Brain pericyte (primary cell): ENCODE measurements around the gene GRIN3A.
"Not testable (repeated sequence)": the region's sequence is repeated elsewhere in the genome, so short reads cannot be mapped to it uniquely, and the experiment has no call there.

Experiments
- DNase-seq: peaks from one replicate; pipeline ENCODE4 v3.0.0-alpha.2; 2012; ENCODE audit warnings: low read depth, low spot score

The GRIN3A gene

GRCh38 chr9:101634741-101635409 lies 103.6 kb downstream of the GRIN3A start:
- DNase-seq, result no peak

DNA sequence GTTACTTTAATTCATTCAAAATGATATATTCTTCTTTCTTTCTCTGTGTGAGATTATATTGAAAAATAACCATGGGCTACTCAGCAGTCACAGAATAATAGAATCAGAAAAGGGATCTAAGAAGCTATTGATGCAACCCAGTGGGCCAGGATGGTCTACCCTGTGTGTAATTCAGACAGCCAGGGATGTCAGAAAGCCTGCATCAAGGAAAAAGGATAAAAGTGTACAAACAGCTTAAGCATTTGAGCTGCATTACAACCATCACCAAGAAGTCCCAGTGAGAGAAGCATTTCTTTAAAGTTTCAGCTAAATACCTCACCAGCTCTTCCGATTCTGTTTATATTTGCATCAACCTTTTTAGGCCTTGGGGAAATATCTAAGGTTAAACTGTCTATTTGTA lies 105.8 kb downstream of the GRIN3A start:
- no peak for DNase-seq

DNA sequence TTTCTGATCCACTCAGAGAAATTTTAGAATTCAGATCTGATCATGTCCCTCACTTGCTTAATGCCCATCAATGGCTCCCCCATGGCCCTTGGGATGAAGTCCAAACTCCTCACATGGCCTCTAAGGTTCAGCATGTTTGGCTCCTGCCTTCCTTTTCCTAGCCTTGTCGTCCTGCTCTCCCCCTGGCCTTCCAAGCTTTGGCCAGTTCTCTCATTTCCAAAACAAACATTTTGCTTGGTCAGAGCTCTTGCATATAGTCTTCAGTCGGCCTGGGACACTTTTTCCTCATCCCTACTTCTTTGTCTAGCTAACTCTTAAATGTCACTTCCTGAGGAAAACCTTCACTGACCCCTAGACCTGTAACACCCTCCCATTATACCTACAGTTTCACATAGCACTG lies 106.6 kb downstream of the GRIN3A start:
- no peak for DNase-seq

GRCh38 chr9:101629636-101630035 lies 108.8 kb downstream of the GRIN3A start:
- no peak for DNase-seq

DNA sequence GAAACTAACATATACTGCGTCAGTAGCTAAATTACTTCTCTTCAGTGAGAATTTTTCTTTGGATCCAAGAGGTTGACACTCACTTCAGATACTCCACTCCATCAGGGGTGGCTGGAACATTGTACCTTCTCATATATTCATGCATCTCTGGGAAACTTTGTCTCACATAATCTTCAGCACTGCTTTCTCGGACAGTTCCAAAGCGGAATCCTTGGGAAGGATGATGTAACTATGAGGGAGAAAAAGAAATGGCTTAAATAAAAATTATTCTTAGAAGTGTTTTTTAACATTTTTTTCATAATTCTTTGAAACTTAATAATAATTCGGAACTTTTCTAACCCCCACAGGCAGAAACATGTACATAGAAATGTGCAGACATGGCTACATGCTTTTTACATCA lies 110.3 kb downstream of the GRIN3A start:
- no peak for DNase-seq

GRCh38 chr9:101626295-101626694 lies 112.2 kb downstream of the GRIN3A start:
- DNase-seq, result no peak

DNA sequence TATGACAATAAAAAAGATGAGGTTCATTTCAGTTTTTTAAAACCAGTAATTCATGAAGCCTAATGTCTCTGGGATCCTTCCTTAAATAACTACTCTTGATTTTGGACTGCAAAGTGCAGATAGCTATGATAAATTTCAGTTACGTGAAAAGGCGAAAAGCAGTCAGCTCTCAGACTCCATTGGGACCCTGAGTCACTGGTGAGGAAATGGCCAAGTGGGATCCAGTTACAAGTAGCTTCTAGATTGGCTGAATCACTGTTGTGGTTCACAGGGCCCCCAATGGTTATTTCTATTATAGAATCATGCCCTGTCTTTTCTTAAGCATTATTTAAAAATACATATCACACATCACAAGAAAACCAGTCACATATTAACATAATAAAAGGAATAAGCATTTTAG lies 112.6 kb downstream of the GRIN3A start:
- no peak for DNase-seq

DNA sequence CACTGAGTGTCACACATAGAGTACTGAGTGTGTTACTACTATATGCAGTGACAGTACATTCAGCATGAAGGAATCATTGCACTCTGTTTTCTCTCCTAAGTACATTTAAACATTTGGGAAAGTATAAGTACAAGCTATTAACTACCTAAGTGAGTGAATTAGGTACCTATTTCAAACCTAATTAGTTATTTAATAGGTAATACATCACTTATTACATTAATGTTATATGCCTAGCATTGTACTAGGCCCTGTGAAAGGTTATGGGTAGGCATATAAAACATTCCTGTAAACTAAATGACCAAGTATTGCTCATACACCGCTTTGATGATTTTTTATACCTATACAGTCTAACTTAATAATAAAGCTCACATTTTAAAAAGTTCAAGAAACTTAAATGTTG lies 118.0 kb downstream of the GRIN3A start:
- no peak for DNase-seq

DNA sequence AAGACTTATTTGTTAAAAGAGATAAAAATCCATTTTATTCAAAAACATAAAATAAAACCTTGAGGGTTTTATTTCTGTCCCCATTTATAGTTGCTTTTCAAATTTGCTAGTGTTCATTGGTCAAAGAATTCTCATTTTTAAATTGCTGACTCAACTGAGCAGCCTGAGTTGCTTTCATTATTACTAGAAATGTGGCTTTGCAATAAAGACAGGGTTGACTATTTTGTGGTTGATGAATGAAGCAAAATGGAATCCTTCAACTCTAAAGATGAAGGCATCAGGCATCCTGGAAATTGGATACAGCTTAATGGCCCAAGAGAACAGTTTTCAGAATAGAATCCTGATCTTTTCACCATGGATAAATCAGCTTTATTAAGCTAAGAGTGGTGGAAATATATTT lies 119.7 kb downstream of the GRIN3A start:
- DNase-seq, result no peak

DNA sequence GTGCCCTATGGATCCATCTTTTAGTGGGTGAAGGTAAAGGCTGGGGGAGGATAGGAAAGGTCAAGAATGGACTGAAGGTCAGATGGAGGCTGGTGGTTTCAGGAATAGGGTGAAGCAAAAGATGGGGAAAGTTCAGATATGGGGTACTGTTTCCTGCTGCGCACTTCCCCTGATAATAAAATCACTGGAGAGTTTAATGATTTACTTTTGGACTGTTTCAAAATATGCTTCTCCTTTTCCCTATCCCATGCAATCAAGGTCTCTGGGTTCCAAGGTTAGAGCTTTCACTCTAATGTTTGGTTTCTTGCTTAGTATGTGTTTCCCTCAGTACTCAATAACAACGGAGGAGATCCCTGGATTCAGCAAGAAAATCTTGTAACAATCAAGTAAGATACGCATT lies 132.9 kb downstream of the GRIN3A start:
- DNase-seq, result no peak

GRCh38 chr9:101604296-101604695 lies 134.2 kb downstream of the GRIN3A start:
- DNase-seq, result no peak

GRCh38 chr9:101601904-101602765 lies 136.3 kb downstream of the GRIN3A start:
- DNase-seq, result peak; percentile 12

- DNase-seq, result no peak
Observed at GRCh38 chr9:101594796-101595195, 143.7 kb downstream of the GRIN3A start, which contains the start of gene PPP3R2. TSS of gene PPP3R2 (minus strand) at chr9:101594969. CDS start at chr9:101594921, 48 bp downstream.

DNA sequence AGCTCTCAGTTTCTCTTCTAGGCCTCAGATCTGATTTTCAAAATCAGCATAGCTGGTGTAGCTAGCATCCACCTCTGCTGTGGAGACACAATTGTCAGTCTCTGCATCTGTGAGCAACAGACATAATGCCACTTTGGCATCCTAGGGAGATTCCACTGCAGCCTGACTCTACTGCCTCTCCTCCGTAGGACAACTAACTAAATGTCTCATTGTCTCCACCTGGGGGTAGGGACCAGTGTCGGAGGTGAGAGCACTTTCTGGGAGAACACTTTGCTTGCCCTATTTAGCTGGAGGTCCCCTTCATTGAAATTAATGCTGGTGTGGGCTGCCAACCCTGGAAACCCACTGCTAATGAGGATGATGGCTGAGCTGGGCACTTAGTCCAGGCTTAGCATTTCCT lies 145.1 kb downstream of the GRIN3A start:
- no peak for DNase-seq

GRCh38 chr9:101592788-101593187 lies 145.7 kb downstream of the GRIN3A start:
- no peak for DNase-seq

DNA sequence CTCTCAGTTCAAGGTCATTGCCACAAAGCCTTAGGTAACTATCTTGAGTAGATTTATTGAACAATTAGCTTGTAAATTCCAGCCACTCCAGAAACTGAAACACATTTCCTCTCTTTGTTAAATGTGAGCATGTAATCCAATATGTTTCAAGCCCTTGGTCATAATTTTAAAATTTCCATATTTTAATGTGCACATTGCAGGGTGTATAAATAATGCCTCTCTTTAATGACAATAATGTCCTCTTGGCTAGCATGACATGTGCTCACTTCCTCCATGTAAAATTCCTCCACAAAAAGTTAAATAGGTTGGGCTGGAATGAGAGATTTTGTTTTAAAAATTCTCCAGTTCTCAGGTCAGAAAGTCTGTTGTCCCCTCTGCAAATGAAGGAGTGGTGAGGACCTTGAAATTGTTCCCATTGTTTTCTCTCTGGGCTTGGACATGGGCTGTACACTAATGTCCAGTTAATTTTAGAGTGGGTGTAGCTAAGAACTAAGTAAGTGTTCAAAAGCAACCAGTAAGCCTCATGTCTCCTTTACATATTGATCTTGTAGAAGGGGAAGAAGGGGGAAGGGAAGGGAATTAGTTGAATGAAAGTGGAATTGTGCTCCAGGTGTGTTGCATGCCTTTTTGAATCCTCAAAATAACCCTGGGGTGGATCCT lies 146.5 kb downstream of the GRIN3A start:
- DNase-seq, result no peak

DNA sequence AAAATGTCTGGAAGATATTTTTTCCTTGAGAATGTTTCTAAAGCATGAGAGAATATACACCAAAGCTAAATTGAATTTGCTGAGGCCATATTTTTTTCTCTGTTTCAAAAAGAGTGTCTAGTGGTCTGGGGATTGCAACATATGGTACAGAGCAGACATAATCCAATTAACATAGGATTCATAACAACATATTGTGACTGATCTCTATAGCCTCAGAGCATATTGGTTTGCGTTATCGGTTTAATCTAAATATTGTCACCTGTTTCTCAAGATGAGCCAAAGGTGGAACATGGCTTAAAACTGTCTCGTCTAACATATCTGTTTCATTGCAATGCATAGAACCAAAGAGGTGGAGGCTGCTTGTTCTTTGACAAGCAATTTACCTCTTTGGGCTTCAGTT lies 147.5 kb downstream of the GRIN3A start:
- DNase-seq, result no peak

- not testable (repeated sequence) for DNase-seq
Observed at GRCh38 chr9:101590074-101590473, 148.4 kb downstream of the GRIN3A start.

DNA sequence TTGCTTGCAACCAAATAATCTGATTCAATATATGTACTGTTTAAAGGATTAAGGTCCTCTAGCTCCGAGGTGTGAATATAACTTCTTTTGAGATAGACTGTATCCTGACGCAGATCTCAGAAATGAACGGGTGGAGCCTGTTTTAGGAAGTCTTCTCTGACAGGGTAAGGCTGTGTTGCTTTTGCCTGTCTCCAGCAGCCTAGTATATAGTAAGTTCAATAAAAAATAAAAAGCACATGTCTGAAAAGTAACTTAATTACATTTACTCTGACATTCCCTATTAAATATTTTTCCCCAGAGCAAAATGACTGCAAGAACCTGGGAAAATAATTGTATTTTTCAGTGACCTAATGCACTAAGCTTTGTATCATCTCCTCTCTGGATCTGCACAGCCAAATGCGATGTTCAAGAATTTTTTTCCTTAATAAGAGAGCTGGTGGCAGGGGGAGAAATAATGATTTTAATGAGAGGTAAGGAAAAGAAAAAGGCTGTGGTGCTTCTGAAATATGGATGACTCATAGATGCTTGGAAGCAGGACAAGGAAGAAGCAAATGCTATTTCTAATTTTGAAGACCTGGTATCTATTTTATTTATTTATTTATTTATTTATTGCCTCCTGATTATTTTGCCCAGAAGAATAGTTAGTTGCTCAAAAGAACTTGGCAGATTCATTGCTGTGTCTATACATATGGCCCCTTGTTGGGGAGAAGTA lies 151.0 kb downstream of the GRIN3A start:
- DNase-seq, result no peak

- no peak for DNase-seq
Observed at GRCh38 chr9:101586651-101587050, 151.8 kb downstream of the GRIN3A start.

- no peak for DNase-seq
Observed at GRCh38 chr9:101585740-101586139, 152.7 kb downstream of the GRIN3A start.

DNA sequence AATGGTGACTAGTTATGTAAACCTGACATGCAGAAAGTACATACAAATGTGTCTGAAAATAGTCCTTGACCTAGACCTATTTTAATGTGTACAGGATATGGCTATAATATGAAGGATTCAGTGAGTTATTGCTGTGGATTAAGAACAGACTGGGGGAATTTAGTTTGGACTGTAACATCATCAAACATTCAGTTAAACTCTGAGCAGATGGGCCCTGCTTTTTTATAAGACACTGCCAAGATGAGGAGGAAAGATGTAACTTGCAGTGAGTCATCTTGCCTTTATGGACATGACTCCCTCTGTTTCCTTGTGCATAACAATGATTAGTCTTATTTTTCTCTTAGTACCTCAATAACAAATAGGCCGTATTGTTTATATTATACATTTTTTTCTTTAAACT lies 155.9 kb downstream of the GRIN3A start:
- DNase-seq, result no peak
